Activated T-helper 1 cell treated with anti-CD3 and anti-CD28 coated beads, Interleukin-12 subunit alpha, Interleukin-12 subunit beta, Interleukin-2, Interleukin-4 antibody, amounts not matched to agents 30 ng/mL and 10 ng/mL and 1 ng/mL, durations not matched to agents 14 hours and 24 hours and 36 hours (primary cell): ENCODE measurements around the gene C19orf85. TPM values are rescaled to one million over a fixed set of nuclear protein-coding genes. Genes with fewer than 3 reads are reported as not detected.

Source experiments
- DNase-seq: peaks from one replicate; pipeline ENCODE4 v3.0.0; 2021; ENCODE audit warnings: low spot score
- H3K27ac Mint-ChIP-seq: one replicate; pipeline ENCODE4 v1.8.0; 2021; ENCODE audit warnings: mild to moderate bottlenecking, mixed read lengths
- H3K27me3 Mint-ChIP-seq: one replicate; pipeline ENCODE4 v1.8.0; 2022; ENCODE audit warnings: mild to moderate bottlenecking, moderate library complexity, mixed read lengths; ENCODE audit not compliant: insufficient read depth
- H3K36me3 Mint-ChIP-seq: one replicate; pipeline ENCODE4 v1.8.0; 2021; ENCODE audit warnings: low read depth, mixed read lengths
- H3K4me1 Mint-ChIP-seq: one replicate; pipeline ENCODE4 v1.8.0; 2021; ENCODE audit warnings: low read depth, mixed read lengths
- H3K4me3 Mint-ChIP-seq: one replicate; pipeline ENCODE4 v1.8.0; 2021; ENCODE audit warnings: mild to moderate bottlenecking, moderate library complexity, mixed read lengths
- H3K9me3 Mint-ChIP-seq: one replicate; pipeline ENCODE4 v1.8.0; 2021; ENCODE audit warnings: mixed read lengths
- intact Hi-C: fragments of 100-400 bp; cut with micrococcal nuclease; formaldehyde crosslinking; loops from one replicate; pipeline ENCODE4 v1.15.1; 2024
- total RNA-seq: library from RNA; stranded (reverse); gene quantifications from 2 replicates; pipeline ENCODE4 v1.2.3, GENCODE V29; 2022

Gene C19orf85
- total RNA-seq, 1 donor from 2014 or later, result not detected

GRCh38 chr19:55443045-55443823 lies 21.3 kb downstream of the C19orf85 start, which contains the start of gene SHISA7:
TSS of gene SHISA7 (minus strand) at chr19:55443300. CDS start at chr19:55442863, 437 bp downstream.
- intact Hi-C loops, result loop anchor here (5.0 kb wide), 1 partner anchor 281 kb away; no protein-coding TSS in a partner anchor
- H3K4me3 Mint-ChIP-seq, result no peak within 1 kb of the TSS
- H3K4me1 Mint-ChIP-seq, result peaks cover 10% of the 10 kb centered on the region
- no peaks in the 10 kb centered on the region for H3K36me3 Mint-ChIP-seq
- no peak for DNase-seq
- no peak within 1 kb of the TSS for H3K27ac Mint-ChIP-seq
- no peaks in the 10 kb centered on the region for H3K9me3 Mint-ChIP-seq
- H3K27me3 Mint-ChIP-seq, result peaks cover 64% of the 10 kb centered on the region

- H3K4me1 Mint-ChIP-seq, result peaks cover 10% of the 10 kb centered on the region
- DNase-seq, result no peak
- H3K9me3 Mint-ChIP-seq, result no peaks in the 10 kb centered on the region
- peaks cover 64% of the 10 kb centered on the region for H3K27me3 Mint-ChIP-seq
- no peak overlapping the region for H3K4me3 Mint-ChIP-seq
- no peaks in the 10 kb centered on the region for H3K36me3 Mint-ChIP-seq
- no peak overlapping the region for H3K27ac Mint-ChIP-seq
- intact Hi-C loops, result loop anchor here (5.0 kb wide), 1 partner anchor 280 kb away; no protein-coding TSS in a partner anchor
Observed at GRCh38 chr19:55442372-55442961, 22.1 kb downstream of the C19orf85 start.

- no peak overlapping the region for H3K27ac Mint-ChIP-seq
- intact Hi-C loops, result loop anchor here (5.0 kb wide), 1 partner anchor 280 kb away; no protein-coding TSS in a partner anchor
Observed at GRCh38 chr19:55441692-55442321, 22.7 kb downstream of the C19orf85 start.

GRCh38 chr19:55441319-55441691 lies 23.2 kb downstream of the C19orf85 start:
- Mint-ChIP-seq H3K36me3 (no peaks in the 10 kb centered on the region), H3K27ac (no peak overlapping the region), H3K9me3 (no peaks in the 10 kb centered on the region), H3K27me3 (peaks cover 66% of the 10 kb centered on the region), H3K4me3 (no peak overlapping the region), H3K4me1 (peaks cover 17% of the 10 kb centered on the region)
- intact Hi-C loops, result loop anchor here (5.0 kb wide), 1 partner anchor 279 kb away; no protein-coding TSS in a partner anchor
- DNase-seq, result no peak

More at GRCh38 chr19:55441692-55442321, 22.7 kb downstream of the C19orf85 start:
- H3K9me3 Mint-ChIP-seq, result no peaks in the 10 kb centered on the region
- peaks cover 15% of the 10 kb centered on the region for H3K4me1 Mint-ChIP-seq
- H3K36me3 Mint-ChIP-seq, result no peaks in the 10 kb centered on the region
- H3K4me3 Mint-ChIP-seq, result no peak overlapping the region
- no peak for DNase-seq
- H3K27me3 Mint-ChIP-seq, result peaks cover 64% of the 10 kb centered on the region

- peaks cover 17% of the 10 kb centered on the region for H3K4me1 Mint-ChIP-seq
Observed at GRCh38 chr19:55440411-55441105, 24.0 kb downstream of the C19orf85 start.

GRCh38 chr19:55439052-55439451 lies 25.5 kb downstream of the C19orf85 start:
- no peaks in the 10 kb centered on the region for H3K36me3 Mint-ChIP-seq
- intact Hi-C loops, result no loop called here
- no peak overlapping the region for H3K4me3 Mint-ChIP-seq
- peaks cover 17% of the 10 kb centered on the region for H3K4me1 Mint-ChIP-seq
- no peaks in the 10 kb centered on the region for H3K9me3 Mint-ChIP-seq
- peaks cover 47% of the 10 kb centered on the region for H3K27me3 Mint-ChIP-seq
- H3K27ac Mint-ChIP-seq, result no peak overlapping the region
- DNase-seq, result no peak

More at GRCh38 chr19:55440411-55441105, 24.0 kb downstream of the C19orf85 start:
- Mint-ChIP-seq H3K36me3 (no peaks in the 10 kb centered on the region), H3K27me3 (peaks cover 61% of the 10 kb centered on the region), H3K4me3 (no peak overlapping the region), H3K9me3 (no peaks in the 10 kb centered on the region), H3K27ac (peak overlapping the region; percentile 2)
- intact Hi-C loops, result loop anchor here (5.0 kb wide), 1 partner anchor 278 kb away; no protein-coding TSS in a partner anchor
- no peak for DNase-seq

GRCh38 chr19:55437410-55437809 lies 27.1 kb downstream of the C19orf85 start:
- Mint-ChIP-seq H3K4me3 (no peak overlapping the region), H3K4me1 (peaks cover 17% of the 10 kb centered on the region), H3K27me3 (peaks cover 34% of the 10 kb centered on the region), H3K9me3 (no peaks in the 10 kb centered on the region), H3K36me3 (no peaks in the 10 kb centered on the region), H3K27ac (no peak overlapping the region)
- intact Hi-C loops, result no loop called here
- DNase-seq, result no peak

GRCh38 chr19:55436847-55437246 lies 27.7 kb downstream of the C19orf85 start:
- Mint-ChIP-seq H3K4me1 (peaks cover 17% of the 10 kb centered on the region), H3K27ac (no peak overlapping the region), H3K36me3 (no peaks in the 10 kb centered on the region), H3K27me3 (peaks cover 31% of the 10 kb centered on the region), H3K9me3 (no peaks in the 10 kb centered on the region), H3K4me3 (no peak overlapping the region)
- no peak for DNase-seq
- intact Hi-C loops, result no loop called here

GRCh38 chr19:55435020-55435419 lies 29.5 kb downstream of the C19orf85 start:
- Mint-ChIP-seq H3K4me1 (peaks cover 7% of the 10 kb centered on the region), H3K27me3 (peaks cover 18% of the 10 kb centered on the region), H3K9me3 (no peaks in the 10 kb centered on the region), H3K4me3 (no peak overlapping the region), H3K36me3 (no peaks in the 10 kb centered on the region), H3K27ac (no peak overlapping the region)
- intact Hi-C loops, result no loop called here
- no peak for DNase-seq

GRCh38 chr19:55434356-55434919 lies 30.1 kb downstream of the C19orf85 start:
- Mint-ChIP-seq H3K4me1 (peaks cover 7% of the 10 kb centered on the region), H3K4me3 (no peak overlapping the region), H3K36me3 (no peaks in the 10 kb centered on the region), H3K27ac (no peak overlapping the region), H3K27me3 (peaks cover 13% of the 10 kb centered on the region), H3K9me3 (no peaks in the 10 kb centered on the region)
- intact Hi-C loops, result no loop called here
- no peak for DNase-seq

- peaks cover 7% of the 10 kb centered on the region for H3K4me1 Mint-ChIP-seq
- intact Hi-C loops, result no loop called here
- no peaks in the 10 kb centered on the region for H3K36me3 Mint-ChIP-seq
Observed at GRCh38 chr19:55433292-55433691, 31.3 kb downstream of the C19orf85 start.

GRCh38 chr19:55432241-55432959 lies 32.2 kb downstream of the C19orf85 start:
- intact Hi-C loops, result no loop called here
- Mint-ChIP-seq H3K9me3 (no peaks in the 10 kb centered on the region), H3K4me3 (no peak overlapping the region), H3K27me3 (peaks cover 6% of the 10 kb centered on the region), H3K36me3 (no peaks in the 10 kb centered on the region), H3K27ac (no peak overlapping the region), H3K4me1 (peaks cover 7% of the 10 kb centered on the region)
- no peak for DNase-seq

More at GRCh38 chr19:55433292-55433691, 31.3 kb downstream of the C19orf85 start:
- Mint-ChIP-seq H3K4me3 (no peak overlapping the region), H3K27ac (no peak overlapping the region), H3K27me3 (peaks cover 6% of the 10 kb centered on the region), H3K9me3 (no peaks in the 10 kb centered on the region)
- DNase-seq, result no peak
